ENCODE measurements around the gene PLCB1.

Gene PLCB1

GRCh38 chr20:8352486-8352885 is 220.4 kb downstream of the PLCB1 start:
- TF ChIP-seq, protein P1, sequence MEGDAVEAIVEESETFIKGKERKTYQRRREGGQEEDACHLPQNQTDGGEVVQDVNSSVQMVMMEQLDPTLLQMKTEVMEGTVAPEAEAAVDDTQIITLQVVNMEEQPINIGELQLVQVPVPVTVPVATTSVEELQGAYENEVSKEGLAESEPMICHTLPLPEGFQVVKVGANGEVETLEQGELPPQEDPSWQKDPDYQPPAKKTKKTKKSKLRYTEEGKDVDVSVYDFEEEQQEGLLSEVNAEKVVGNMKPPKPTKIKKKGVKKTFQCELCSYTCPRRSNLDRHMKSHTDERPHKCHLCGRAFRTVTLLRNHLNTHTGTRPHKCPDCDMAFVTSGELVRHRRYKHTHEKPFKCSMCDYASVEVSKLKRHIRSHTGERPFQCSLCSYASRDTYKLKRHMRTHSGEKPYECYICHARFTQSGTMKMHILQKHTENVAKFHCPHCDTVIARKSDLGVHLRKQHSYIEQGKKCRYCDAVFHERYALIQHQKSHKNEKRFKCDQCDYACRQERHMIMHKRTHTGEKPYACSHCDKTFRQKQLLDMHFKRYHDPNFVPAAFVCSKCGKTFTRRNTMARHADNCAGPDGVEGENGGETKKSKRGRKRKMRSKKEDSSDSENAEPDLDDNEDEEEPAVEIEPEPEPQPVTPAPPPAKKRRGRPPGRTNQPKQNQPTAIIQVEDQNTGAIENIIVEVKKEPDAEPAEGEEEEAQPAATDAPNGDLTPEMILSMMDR (IDR thresholded peaks at IDR 0.05; ENCODE audit: low read depth, low read length), result no peak
- Histone ChIP-seq H3K27ac (no peak overlapping the region), H3K36me3 (no peaks in the 10 kb centered on the region), H3K4me3 (ENCODE audit: low read depth, low read length) (no peak overlapping the region), H3K27me3 (ENCODE audit: insufficient read depth, low read depth, severe bottlenecking) (no peaks in the 10 kb centered on the region), H3K9me3 (ENCODE audit: severe bottlenecking) (no peaks in the 10 kb centered on the region)
- no peak for DNase-seq

GRCh38 chr20:8353512-8353911 is 221.4 kb downstream of the PLCB1 start:
- Histone ChIP-seq H3K27me3 (ENCODE audit: insufficient read depth, low read depth, severe bottlenecking) (no peaks in the 10 kb centered on the region), H3K36me3 (no peaks in the 10 kb centered on the region), H3K9me3 (ENCODE audit: severe bottlenecking) (no peaks in the 10 kb centered on the region), H3K4me3 (ENCODE audit: low read depth, low read length) (no peak overlapping the region), H3K27ac (no peak overlapping the region)
- TF ChIP-seq, protein P1 (IDR thresholded peaks at IDR 0.05; ENCODE audit: low read depth, low read length), result no peak
- no peak for DNase-seq

- H3K9me3 ChIP-seq (ENCODE audit: severe bottlenecking), result no peaks in the 10 kb centered on the region
- no peak overlapping the region for H3K27ac ChIP-seq
- no peaks in the 10 kb centered on the region for H3K36me3 ChIP-seq
- H3K4me3 ChIP-seq (ENCODE audit: low read depth, low read length), result no peak overlapping the region
- TF ChIP-seq, protein P1 (IDR thresholded peaks at IDR 0.05; ENCODE audit: low read depth, low read length), result no peak
- H3K27me3 ChIP-seq (ENCODE audit: insufficient read depth, low read depth, severe bottlenecking), result no peaks in the 10 kb centered on the region
- no peak for DNase-seq
Observed at GRCh38 chr20:8355453-8355852, 223.4 kb downstream of the PLCB1 start.

DNA sequence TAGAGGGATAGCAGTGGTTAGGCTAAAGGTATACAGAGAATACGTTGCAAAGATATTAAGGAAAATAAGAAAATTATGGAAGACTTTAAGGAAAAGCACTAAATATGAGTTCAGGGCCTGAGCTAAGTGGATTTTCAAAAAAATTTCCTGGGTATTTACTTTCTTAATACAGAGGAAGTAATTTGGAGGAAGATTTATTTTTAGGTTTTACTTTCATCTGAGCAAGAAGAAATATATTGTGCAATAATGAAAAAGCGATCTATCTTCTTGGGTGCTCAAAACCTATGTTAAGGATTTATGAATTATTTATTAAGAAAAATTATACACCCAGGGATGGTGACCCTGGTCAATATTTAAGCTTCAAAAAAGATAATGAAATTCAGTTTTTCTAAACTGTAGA is 224.7 kb downstream of the PLCB1 start:
- no peak for DNase-seq
- Histone ChIP-seq H3K36me3 (no peaks in the 10 kb centered on the region), H3K9me3 (ENCODE audit: severe bottlenecking) (no peaks in the 10 kb centered on the region), H3K27me3 (ENCODE audit: insufficient read depth, low read depth, severe bottlenecking) (no peaks in the 10 kb centered on the region), H3K27ac (no peak overlapping the region), H3K4me3 (ENCODE audit: low read depth, low read length) (no peak overlapping the region)
- TF ChIP-seq, protein P1 (IDR thresholded peaks at IDR 0.05; ENCODE audit: low read depth, low read length), result no peak

DNA sequence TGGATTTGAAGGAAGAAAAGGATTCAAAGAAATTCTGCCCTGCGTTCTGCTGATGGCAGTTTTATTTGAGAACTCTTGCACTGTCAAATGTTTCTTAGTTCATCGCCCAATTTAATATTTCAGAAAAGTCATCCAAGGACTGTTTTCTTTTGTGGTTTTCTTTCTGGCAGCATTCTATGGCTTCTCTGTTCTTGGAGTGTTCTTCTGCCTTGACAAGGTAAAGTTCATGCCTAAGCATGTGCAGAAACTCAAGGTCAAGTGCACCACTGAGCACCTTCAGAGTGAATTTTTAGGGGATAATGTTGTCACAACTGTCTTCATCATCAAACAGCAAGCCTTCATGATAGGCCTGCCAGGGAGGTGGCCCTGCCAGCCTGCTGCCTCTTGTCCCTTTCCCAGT is 225.6 kb downstream of the PLCB1 start:
- H3K9me3 ChIP-seq (ENCODE audit: severe bottlenecking), result no peaks in the 10 kb centered on the region
- H3K4me3 ChIP-seq (ENCODE audit: low read depth, low read length), result no peak overlapping the region
- no peaks in the 10 kb centered on the region for H3K27me3 ChIP-seq (ENCODE audit: insufficient read depth, low read depth, severe bottlenecking)
- TF ChIP-seq, protein P1 (IDR thresholded peaks at IDR 0.05; ENCODE audit: low read depth, low read length), result no peak
- no peak overlapping the region for H3K27ac ChIP-seq
- no peaks in the 10 kb centered on the region for H3K36me3 ChIP-seq
- DNase-seq, result no peak

DNA sequence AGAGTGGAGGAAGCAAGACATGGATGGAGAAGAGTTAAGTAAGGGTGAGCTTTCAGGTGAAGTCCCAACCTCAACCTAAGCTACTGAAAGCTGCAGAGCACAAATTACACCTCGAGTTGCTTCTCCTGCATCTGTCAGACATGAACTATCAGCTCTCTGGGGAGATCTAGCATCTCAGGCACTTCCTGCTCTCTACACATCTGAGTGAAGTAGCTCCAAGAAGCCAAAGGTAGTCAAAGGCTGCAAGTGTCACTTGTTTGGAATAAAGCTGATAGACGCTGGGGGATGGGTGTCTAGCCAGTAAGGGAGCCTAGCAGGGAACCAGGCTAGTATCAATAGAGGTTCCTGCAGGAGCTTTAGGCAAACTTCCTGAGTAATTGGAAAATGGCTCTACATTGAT is 228.0 kb downstream of the PLCB1 start:
- no peak for DNase-seq
- Histone ChIP-seq H3K27me3 (ENCODE audit: insufficient read depth, low read depth, severe bottlenecking) (no peaks in the 10 kb centered on the region), H3K36me3 (no peaks in the 10 kb centered on the region), H3K27ac (no peak overlapping the region), H3K9me3 (ENCODE audit: severe bottlenecking) (no peaks in the 10 kb centered on the region), H3K4me3 (ENCODE audit: low read depth, low read length) (no peak overlapping the region)
- TF ChIP-seq, protein P1 (IDR thresholded peaks at IDR 0.05; ENCODE audit: low read depth, low read length), result no peak
